GDM1 (cell line): ENCODE data around the gene NCF4.

Experiments
- DNase-seq: peaks from one replicate; lab custom pipeline; 2025; lab: John Stamatoyannopoulos, UW

NCF4 gene

GRCh38 chr22:36922105-36922608 lies 61.4 kb downstream of the NCF4 start:
- DNase-seq, result no peak

- DNase-seq, result no peak
These were observed 61.9 kb downstream of the NCF4 start for GRCh38 chr22:36922711-36923110.

DNA sequence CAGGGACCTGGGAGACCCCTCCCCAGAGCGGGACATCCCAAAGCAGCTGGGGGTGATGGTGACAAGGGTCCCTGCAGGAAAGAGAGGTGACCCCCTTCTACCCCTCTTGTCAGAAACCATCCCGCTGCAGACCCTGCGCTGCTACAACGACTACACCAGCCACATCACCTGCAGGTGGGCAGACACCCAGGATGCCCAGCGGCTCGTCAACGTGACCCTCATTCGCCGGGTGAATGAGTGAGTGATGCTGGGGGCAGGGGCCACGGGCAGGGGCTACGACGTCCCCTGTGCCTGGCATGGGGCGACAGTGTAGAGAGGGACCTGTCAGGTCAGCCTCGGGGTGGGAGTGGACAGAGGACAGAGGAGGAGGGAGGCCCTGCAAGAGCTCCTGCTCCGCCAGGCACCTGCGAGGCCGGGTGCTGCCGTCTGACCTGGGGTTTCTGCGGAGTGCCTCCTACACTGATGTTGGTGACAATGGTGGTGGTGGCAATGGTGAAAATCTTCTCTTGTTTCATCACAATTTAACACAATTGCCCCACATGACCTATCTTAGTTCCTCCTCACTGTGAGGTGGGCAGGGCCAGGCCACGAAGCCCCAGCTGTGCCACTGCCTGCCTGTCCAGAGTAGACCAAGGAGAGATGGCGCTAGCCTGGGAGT lies 62.5 kb downstream of the NCF4 start:
- DNase-seq, result no peak

GRCh38 chr22:36924151-36924698 lies 63.4 kb downstream of the NCF4 start:
- no peak for DNase-seq

DNA sequence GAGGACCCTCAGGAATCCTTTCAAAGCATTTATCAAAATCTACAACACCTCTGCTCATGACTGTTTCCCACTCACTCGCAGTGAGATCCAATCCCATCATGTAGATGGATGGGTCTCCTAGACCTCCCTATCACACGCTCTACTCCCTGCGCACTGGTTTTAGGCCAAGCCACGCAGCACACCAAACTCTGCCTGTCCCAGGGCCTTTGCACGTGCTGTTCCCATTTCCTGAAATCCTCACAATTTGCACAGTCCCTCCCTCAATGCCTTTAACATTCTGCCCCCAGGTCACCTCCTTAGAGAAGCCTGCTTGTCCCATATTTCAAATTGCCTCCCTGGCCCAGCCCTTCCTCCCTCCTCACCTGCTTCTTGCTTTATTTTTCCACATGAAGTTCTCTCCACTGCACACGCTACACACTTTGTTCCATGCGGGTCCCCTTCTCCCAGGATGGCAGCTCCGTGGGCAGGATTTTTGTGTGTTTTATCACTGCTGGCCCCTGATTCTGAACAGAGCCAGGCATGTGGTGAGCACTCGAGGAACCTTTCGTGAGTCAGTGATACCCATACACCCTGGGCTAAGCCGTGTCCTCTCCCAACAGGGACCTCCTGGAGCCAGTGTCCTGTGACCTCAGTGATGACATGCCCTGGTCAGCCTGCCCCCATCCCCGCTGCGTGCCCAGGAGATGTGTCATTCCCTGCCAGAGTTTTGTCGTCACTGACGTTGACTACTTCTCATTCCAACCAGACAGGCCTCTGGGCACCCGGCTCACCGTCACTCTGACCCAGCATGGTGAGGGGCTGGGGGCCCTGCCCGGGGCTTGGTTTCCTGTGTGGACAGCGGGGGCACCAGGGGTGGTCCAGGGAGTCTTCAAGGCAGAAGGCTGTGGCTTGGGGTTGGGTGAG lies 64.8 kb downstream of the NCF4 start:
- no peak for DNase-seq

DNA sequence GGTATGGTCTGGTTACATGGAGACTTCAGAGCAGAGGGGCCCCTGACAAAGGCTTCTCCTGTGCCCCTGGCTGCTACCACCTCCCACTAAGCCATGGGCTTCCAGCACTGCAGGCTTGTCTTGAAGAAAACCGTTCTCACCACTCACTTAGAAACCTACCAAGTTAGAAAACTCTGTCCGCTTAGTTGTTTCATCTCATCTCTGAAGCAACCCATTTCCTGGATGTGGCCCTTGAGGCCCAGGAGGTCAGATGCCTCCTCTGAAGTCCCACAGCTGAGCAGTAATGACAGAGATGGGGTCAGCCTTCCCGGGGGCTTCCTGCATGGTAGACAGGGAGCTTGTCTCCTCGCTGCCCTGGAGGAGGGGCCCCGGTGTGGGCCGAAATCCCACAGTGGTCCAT lies 65.5 kb downstream of the NCF4 start:
- DNase-seq, result no peak

DNA sequence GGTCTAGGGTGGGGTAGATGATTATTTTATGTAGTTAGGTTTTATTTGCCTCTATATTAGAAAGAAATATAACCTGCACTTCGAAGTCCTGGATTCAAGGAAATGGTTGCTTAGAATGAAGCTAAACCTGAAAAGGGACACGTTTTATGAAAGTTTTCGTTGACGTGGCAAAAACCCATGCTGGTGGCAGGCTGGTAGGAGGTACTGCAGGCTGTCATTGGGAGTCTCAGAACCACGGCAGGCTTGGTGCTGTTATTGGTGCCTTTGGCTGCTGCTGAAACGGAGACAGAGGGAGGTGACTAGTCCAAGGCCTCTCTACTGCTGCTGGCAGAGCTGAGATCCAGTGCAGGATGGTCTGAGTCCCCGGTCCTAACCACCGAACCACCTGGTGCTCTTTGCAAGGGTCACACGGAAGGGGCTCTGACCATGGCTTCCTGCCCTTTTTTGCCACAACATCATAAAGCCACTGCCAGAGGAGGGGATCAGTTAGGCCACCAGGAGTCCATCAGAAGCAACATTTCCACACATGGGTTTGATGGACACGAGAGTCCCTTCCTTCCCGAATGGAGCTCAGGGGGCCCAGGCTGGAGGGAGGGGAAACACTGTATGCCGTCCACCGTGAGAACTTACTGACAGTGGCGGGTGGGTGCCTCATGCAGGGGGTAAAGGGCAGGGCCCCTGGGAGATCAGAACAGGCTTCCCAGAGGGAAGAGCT lies 66.1 kb downstream of the NCF4 start:
- DNase-seq, result no peak
